Activated CD4-positive, CD25-positive, alpha-beta regulatory T cell treated with anti-CD3 and anti-CD28 coated beads, Interleukin-2, amount 50 U/mL, for 16 hours (primary cell): ENCODE data around the gene PRPF6.

Experiments used
- DNase-seq: peaks from one replicate; pipeline ENCODE4 v3.0.0-alpha.2; 2020; ENCODE audit warnings: low read depth, low spot score

The PRPF6 gene

DNA sequence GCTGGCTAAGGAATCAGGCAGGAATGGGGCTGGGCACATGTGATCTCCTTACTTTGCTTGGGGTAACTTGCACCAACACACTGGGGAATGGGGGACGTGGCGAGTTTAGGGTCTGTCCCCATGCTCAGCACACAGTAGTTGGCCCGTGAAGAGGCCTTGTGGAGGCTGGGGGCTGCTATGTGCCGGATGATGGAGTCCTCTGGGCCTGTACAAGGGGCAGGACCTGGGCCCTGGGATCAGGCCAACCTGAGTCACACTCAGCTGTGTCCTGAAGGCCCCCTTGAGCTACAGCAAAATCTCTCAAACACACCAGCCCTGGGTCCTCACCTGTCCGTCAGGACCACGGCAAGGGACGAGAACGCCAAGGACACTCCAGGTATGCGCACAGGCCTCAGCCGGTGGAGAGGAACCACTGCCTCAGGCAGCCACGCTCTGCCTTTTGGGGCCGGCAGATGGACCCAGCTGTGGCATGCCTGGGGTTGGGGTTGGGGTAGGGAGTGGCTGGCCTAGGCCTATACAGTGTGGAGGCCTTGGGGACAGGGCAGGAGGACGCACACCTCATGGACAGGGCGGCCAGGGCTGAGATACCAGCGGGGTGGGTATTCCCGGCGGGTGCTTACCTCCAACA, 35.8 kb upstream of the PRPF6 start:
- no peak for DNase-seq

DNA sequence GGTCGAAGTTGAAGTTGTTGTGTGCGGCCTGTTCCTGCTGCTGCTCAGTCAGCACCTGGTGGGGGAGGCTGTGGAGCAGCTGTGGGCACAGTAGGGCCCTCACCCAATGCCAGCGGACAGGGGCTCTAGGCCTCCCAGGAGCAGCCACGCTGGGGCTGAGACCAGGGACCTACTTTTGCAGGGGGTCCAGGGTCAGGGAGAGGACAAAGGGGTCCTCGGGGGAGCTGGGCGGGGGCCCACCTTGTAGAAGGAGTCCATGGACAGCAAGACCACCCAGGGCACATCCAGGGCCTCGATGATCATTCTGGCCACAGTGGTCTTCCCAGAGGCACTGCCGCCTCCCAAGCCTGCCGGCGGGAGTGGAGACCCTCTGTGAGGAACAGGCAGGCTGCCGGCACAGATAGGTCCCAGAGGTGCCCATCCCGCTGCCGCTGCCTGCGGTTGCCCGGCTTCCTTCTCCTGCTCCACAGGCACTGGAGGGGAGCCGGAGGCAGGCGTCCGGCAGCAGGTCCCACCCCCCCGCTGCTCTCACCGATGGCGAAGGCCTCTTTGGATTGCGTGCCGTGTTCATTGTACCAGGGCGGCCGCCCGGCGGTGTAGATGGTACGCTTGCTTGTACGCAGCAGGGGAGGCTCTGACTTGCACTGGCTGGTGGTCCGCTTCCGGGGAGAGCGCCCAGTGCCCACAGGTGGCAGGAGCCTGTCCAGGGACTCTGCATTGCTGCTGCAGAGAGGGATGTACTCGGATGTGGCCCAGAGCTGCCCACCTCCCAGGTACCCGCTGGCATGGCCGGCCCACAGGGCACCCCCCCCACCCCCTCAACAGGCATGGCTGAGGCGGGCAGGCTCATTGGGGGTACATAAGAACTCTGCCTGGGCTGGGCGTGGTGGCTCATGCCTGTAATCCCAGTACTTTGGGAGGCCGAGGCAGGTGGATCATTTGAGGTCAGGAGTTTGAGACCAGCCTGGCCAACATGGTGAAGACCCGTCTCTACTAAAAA, 34.7 kb upstream of the PRPF6 start:
- DNase-seq, result no peak

DNA sequence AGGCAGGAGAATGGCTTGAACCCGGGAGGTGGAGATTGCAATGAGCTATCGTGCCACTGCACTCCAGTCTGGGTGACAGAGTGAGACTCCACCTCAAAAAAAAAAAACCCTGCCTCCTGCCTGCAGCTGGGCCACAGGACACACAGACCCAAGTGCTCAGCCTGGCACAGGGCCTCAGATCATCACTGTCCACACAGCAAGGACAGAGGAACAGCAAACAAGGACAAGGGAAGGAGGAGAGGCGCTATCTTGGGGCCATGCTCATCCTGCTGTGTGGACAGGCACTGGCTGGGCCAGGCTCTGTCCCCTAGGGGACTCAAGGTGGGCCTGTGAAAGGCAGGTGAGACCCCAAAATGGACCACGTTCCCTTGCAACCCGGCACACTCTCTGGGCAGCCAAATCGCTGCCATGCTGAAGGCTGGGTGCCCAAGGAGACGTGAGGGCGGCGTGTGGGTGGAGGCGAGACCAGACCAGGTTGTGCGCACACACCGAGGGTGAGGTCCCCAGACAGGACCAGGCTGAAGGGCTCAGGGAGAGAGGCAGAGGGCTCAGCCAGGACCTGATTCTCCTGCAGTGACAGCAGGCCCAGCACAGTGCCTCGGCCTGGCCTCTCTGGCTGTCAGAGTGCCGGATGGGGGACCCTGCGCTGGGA, 33.8 kb upstream of the PRPF6 start:
- no peak for DNase-seq

DNA sequence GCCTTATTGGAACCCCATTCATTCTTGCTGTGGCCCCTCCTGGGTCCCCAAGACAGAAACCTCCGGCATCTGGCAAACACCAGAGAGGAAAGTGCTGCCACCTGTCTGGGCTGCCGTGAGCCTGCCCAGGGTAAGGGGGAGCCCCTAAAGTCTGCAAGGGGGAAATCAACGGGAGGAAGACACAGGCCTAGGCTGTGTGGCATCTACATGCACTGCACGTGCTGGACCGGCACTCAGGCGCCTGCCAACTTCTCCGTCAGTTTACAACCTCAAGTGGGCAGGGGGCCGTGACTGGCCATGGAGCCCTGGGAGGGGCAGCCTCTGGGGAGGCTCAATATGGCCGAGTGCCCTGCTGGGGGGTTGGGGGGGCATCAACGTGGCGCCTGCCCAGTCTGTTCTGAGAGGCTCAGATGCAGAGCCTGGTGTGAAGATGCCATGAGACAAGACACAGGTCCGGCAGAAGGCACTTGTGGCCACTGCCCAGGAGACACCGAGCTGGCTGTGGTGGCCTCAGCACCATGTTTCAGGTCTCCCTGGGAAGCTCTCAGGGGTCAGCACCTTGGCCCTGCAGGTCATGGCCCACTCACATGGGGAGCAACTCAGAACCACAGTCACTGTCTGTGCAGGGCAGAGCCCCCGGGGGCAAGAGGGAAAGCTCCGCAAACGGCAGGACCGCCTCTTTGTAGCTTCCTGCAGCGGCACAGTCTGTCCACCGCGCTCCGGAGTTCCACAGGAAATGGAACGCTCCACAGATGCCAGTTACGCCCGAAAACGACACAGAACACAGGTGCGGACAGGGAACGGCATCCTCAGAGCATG, 33.1 kb upstream of the PRPF6 start:
- no peak for DNase-seq

DNA sequence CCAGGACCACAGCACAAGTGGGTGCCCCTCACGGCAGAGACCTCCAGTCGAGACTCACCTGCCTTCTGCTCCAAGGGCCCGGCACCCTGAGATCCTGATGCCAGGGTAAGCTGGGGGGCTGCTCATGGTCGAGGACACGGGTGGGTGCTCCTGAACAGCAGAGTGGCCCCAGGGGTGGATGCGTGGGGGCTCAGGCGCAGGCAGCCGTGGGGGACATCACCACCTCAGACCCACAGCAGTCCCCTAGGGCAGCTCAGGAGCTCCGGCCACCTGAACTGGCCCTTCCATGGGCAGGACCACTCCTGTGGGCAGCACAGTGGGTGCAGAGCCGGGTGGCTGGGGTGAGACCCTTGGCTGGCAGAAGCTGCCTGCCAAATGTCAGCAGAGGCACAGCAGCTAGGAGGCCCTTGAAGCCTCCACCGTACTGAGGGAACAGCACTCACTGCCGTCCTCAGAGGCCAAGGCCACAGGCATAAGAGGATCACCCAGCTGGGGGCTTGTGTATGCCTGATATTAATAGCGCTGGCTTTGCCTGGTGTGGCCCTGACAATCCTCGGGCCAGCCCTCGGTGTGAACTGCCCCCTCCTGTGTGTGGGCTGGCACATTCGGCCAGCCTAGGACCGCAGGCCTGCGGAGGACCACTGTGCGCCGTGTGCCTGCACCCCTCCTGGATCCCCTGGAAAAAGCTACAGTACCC, 30.1 kb upstream of the PRPF6 start:
- DNase-seq, result no peak

DNA sequence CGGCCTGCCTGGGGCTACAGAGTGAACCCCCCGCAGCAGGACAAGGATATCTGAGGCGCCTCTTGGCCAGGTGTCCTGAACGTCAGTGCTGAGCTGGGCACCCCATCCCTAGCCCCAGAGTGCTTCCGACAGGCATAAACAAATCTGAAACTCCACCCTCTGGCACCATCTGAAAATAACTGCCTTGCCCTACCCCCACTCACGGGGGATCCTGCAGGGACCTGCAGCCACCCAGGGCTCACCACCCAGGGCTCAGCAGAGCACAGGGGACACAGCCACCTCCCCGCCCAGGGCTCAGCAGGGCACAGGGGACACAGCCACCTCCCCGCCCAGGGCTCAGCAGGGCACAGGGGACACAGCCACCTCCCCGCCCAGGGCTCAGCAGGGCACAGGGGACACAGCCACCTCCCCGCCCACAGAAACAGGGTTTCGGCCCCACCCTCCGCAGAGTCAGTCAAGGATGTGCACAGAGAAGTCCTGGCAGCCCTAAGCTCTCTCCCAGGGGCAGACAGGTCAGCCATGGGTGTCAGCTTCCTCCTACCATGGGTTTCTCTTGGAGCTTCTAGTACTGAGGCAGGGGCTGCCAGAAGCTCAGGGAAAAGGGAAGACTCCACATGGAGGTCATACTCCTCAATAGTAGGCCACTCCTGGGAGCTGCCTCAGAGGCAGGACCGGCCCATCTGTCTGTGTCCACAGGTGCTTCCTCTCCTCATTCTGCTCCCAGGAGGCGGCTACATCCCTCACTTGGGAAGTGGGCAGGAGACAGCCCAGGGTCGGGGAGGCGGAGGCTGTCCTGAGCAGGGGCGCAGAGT, 29.3 kb upstream of the PRPF6 start:
- DNase-seq, result no peak

DNA sequence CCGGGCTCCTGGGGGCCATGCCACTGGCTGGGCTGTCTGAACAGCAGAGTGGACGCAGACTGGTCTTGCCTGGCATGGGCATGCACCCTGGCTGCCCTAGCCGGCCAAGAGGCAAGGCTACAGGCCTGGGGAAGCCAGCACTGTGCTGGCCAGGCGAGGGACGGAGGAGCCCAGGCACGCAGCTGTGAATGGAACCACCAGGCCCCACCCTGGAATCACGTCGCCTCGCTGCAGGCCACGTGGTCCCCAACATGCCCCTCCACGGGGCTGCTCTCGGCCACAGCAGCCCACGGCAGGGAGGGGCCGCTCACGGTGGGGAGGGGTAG, 28.8 kb upstream of the PRPF6 start:
- no peak for DNase-seq

DNA sequence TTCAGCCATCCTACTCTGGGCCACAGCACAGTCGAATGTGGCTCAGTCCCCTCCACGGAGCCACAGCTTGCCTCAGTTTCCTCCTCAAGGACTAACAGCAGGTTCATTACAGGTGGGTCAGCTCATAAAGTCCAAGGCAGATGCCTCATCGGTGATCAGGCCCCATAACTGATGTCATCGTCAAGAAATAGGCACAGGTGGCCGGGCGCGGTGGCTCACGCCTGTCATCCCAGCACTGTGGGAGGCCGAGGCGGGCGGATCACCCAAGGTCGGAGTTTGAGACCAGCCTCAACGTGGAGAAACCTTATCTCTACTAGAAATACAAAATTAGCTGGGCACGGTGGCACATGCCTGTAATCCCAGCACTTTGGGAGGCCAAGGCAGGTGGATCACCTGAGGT, 28.2 kb upstream of the PRPF6 start:
- DNase-seq, result no peak

DNA sequence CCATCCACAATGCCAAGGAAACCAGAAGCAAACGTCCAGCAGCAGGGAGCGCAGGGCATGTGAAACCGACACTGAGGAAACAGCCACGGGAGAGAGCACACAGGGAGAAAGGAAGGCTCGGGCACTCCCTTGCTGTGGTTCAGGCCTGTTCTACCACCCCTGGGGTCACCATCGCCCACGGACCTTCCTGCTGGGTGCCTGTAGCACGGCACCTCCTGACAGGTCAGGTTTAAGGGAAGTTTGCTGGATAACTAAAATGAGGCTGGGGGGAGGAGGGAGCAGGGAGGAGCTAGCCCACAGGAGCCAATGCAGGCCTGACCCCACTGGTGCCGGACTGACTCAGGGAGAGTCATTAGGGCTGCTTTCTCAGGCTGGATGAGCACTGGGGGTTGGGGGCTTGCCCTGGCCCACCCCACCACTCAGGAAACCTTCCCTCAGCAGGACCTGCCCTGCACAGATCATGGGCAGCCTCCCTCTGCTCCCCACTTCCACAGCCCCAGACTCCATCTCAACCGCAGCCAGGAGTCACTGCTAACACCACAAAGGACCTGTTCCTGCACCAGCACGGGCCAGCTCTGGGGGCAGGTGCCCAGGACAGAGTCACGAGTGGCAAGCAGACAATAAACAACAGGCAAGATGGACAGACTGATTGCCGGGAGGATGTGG, 27.0 kb upstream of the PRPF6 start:
- no peak for DNase-seq

DNA sequence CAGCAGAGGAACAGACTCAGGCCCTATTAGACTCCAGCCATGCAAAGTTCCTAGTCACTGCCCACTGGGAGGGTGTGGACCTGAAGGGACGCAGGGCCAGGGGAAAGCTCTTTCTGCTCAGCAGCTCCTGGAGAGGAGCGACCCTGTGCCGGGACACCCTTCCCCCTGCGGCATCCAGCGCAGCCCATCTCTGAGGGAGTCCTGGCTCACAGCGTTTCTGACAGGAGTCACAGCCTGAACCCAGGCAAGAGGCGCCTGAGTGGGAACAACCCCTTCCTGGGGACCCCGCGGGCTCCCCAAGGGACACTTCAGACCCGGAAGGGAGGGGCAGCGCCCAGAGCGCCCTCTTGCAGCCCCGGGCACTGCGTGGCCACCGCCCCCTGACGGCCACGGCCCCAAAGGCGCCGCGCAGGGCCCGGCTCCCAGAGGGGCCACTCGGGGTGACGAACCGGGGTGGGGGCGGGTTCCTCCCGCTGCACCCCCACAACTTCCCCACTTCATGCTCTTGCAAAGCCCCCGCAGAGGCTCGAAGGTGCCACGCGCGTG, 25.6 kb upstream of the PRPF6 start:
- DNase-seq, result no peak

DNA sequence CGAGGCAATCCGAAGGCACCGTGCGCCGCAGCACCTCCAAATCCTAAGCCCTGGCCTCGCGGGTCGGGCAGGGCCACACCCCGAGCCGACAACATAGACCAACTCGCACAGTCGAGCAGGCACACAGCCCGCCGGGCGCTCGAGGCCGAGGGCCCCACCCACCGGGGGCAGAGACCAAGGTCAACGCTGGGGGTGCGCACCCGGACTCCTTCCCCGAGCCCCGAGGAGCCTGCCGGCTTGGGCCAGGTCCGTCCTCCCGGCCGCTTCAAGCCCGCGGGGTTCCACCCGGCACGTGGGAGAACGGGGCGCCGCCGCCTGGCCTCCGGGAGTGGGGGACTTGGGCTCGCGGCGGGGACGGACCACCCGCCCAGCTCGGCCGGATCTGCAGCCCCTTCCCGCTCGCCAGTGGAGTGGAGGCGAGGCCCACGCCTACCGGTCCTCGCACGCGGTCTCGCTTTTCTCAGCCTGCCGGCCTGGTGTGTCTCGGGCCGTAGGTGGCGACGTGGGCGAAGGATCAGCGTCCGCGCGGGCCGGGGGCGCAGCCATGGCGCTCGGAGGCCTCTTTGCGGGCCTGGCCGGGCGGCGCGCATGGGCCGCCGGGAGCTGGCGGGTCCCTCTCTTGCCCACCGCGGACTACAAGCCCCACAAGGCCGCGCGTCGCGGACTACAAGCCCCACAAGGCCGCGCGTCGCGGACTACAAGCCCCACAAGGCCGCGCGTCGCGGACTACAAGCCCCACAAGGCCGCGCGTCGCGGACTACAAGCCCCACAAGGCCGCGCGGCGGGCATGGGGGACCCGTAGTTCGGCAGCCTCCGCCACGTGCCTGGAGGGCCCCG, 24.9 kb upstream of the PRPF6 start, which contains the start of gene UCKL1:
UCKL1 (minus strand) TSS at position 590 of the 837 bp plus-strand sequence; CDS start at position 546, 44 bp downstream.
- DNase-seq, result peak; percentile 78

DNA sequence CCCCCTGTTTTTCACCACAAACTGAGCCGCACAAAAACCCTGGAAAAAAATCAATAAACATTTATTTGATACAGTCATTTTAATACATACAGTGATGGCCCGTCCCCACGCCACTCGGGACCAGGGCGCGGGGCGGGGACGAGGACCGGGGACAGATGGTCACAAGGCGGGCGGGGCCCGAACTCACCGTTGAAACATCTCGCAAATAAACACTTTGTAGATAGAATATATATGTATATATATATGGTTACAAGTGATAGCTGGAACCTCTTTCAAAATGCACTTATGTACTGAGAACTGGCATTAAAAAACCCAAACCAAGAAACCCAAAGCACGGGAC, 24.3 kb upstream of the PRPF6 start:
- no peak for DNase-seq

DNA sequence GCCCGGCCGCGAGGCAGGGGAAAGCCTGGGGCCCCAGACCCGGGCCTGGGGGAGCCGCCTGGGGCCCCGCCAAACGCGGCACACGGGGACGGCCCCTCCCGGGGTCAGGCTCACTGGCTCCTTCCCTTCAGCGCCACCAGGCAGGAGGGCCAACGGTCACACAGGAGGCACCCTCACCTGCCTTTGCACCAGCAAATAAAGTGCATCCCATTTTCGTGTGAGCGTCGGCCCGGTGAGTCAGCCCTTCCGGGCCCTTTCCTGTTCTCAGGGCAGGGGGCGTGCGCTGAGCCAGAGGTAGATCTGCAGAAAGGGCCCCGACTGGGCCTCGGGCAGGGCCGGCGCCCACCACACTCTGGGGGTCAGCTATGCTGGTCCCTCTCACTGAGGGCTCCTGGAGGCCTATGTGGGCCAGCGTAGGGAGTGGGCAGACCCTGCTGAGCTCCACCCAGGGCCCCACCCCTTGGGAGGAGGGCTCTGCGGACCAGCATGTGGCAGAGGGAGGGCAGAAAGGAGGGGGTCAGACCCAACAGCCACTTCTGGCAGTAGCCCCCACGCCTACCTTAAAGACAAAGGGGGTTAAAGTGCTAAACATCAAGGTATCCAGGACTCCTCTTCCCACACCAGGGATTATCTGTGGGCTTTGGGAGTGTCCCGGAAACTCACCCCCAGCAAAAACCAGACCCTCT, 23.8 kb upstream of the PRPF6 start:
- no peak for DNase-seq

DNA sequence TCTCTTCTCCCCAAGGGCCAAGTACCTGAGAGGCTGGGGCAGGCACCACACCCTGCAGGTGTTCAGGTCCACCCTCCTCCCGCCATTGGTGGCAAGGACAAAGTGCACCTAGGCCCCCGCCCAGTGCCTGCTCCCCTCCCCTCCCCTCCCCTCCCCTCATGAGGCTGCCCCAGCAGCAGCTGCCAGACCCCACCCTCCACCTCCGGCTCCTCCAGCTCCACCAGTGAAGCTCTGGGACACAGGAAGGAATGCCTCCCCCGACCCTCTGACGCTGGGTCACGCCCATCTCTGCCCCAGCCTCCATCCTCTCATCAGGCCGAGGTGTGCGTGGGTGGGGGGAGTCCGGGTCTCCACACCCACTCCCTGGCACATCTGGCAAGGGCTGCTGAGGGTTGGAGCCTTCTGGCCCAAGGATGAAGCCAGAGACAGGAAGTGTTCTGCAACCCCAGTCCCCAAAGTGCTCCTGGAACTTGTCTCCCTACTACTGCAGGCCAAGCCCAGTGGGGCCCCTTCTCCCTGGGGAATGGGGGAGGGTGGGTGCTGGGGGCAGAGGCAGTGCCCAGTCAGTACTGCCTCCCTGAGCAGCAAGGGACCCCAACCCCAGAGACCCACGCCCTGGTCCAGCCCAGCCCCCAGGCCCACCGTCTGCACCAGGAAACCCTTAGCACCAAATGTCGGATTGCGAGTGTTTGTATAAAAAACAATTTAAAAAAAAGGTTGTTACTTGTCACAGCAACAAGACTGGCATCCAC, 23.1 kb upstream of the PRPF6 start:
- no peak for DNase-seq

DNA sequence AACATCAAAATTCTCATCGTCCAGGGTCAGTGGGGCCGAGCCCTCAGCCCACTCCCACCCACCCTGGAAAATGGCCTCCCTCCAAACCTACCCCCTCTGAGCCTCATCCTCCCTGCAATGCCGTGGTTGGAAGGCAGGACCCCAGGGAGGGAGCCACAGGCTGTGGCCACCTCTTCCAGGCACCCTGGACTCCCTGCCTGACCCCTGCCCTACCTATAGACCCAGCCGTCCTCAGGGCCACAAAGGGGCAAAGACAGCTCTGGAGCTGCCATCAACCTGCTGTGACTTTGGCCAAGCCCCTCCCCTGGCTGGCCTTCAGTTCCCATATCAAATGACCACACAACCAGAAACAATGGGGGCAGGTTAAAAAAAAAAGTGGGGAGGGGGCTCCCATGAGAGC, 22.5 kb upstream of the PRPF6 start:
- no peak for DNase-seq

DNA sequence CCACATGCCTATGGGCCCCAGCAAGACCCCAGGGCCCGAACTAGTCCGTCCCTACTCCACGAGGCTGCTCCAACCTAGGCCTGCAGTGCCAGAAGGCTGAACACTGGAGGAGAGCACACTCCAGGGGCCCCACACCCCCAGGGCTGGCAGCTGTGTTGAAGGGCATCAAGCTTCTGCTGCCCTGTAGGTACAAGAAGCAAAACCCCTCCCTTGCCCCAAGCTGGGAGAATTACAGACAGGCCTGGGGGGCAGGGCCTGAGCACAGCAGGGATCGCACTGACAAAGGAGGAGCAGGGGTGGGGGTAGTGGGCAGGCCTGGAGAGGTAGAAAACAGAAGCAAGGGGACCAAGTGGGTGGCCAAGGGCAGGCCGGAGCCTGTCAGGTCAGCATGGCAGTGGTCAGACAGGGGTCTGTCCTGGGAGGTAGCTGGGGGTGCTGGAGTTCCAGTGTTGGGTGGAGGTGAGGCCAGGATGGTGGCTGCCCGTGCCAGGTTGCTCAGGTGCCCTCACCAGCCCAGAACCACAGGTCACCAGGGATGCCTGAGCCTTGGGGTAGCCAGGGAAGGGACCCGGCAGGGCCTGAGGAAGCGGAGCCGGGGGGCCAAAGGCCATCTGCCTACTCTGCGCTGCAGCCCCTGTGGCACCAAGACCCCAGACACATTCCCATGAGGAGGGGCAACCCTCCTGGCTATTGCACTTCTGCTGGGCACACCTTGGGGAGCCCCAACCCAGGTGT, 21.8 kb upstream of the PRPF6 start:
- DNase-seq, result no peak

DNA sequence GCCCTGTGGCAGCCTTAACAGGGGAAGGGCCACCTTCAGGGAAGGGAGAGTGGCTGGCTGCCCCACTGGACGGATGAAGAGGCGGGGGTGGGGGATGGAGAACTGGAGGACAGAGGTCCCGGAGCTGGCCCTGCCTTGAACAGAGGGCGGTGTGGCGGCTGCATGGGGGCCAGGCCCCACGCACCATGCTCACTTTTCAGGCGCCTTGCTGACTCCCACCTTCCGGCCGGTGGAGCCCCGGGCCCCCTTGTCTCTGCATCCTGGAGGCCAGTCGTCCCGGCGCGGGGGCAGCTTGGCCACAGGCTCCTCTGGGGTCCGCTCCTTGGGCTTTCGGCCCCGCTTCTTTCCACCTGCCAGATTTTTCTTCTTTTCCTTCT, 21.2 kb upstream of the PRPF6 start:
- no peak for DNase-seq
